ENCODE results near the gene TRIM71.

DNA sequence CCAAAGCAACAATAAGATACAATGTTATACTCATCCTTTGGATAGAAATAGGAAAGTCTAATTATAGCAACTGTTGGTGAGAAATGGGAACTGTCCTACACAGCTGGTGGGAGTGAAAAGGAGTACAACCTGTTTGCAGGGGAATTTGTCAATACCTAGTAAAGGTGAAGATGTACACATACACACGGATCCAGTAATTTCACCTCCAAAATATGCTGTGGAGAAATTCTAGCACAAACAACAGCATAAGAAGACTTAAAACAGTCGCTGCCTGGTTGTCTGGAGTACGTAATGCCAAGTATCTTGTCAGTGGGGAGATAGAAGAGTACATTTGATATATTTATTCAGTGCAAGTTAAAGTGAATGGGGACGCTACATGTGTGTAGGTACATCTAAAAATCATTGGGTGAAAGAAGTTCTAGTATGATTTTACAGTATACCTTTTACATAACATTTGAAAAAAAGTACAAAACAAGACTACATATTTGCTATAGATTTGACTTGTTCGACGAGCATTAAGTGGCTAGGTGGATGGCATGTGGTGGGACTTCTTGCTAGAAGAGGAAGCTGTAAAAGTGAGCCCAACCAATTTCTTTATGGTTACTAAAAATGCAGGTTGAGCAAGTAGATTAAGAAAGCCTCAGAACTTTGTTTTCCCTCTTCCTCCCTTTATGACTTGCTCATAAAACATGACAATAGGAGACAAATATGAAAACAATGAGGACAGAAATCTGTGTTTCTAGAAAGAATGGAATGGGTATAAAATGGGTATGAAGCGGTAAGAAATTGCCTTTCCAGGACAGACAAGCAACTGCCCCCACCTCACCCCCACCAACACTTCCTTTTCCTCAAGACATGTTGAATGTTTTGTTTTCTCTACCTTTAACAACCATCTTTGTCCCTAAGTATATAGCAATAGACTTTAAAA lies 83.5 kb downstream of the TRIM71 start:
- no peak for TF ChIP-seq EZH2 (IDR thresholded peaks at IDR 0.05)
- TF ChIP-seq, protein P1, sequence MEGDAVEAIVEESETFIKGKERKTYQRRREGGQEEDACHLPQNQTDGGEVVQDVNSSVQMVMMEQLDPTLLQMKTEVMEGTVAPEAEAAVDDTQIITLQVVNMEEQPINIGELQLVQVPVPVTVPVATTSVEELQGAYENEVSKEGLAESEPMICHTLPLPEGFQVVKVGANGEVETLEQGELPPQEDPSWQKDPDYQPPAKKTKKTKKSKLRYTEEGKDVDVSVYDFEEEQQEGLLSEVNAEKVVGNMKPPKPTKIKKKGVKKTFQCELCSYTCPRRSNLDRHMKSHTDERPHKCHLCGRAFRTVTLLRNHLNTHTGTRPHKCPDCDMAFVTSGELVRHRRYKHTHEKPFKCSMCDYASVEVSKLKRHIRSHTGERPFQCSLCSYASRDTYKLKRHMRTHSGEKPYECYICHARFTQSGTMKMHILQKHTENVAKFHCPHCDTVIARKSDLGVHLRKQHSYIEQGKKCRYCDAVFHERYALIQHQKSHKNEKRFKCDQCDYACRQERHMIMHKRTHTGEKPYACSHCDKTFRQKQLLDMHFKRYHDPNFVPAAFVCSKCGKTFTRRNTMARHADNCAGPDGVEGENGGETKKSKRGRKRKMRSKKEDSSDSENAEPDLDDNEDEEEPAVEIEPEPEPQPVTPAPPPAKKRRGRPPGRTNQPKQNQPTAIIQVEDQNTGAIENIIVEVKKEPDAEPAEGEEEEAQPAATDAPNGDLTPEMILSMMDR (IDR thresholded peaks at IDR 0.05), result no peak
